WTC11 (cell line): ENCODE data around the gene RCL1. TPM values are rescaled to one million over a fixed set of nuclear protein-coding genes. Genes with fewer than 3 reads are reported as not detected.

Experiments used
- ATAC-seq: fragments of 200-7000 bp; cut with Tn5 transposase; 2 replicates; pipeline ENCODE4 v1.10.0; 2021; ENCODE audit warnings: mild to moderate bottlenecking, moderate library complexity
- CTCF ChIA-PET: fragments of 300-600 bp; sonication (Branson Sonifier 250); formaldehyde crosslinking; loops from one replicate; lab custom pipeline; 2021; ENCODE audit warnings: antibody characterized with exemption; lab: Charles Lee
- POLR2A ChIA-PET: fragments of 350-600 bp; sonication (Branson Sonifier 250); formaldehyde crosslinking; loops from one replicate; lab custom pipeline; 2021; ENCODE audit warnings: antibody characterized with exemption; lab: Charles Lee
- DNase-seq: peaks from one replicate; pipeline ENCODE4 v3.0.0; 2021; ENCODE audit warnings: low spot score
- H3K27ac Mint-ChIP-seq: 2 replicates; pipeline ENCODE4 v1.8.0; 2021; ENCODE audit warnings: mixed read lengths
- H3K27me3 Mint-ChIP-seq: 2 replicates; pipeline ENCODE4 v1.8.0; 2021; ENCODE audit warnings: low read depth, mild to moderate bottlenecking, moderate library complexity, mixed read lengths
- H3K36me3 Mint-ChIP-seq: 2 replicates; pipeline ENCODE4 v1.8.0; 2021; ENCODE audit warnings: mixed read lengths
- H3K4me1 Mint-ChIP-seq: 2 replicates; pipeline ENCODE4 v1.8.0; 2022; ENCODE audit warnings: mixed read lengths
- H3K4me3 Mint-ChIP-seq: 2 replicates; pipeline ENCODE4 v1.8.0; 2021; ENCODE audit warnings: mild to moderate bottlenecking, moderate library complexity, mixed read lengths
- H3K9me3 Mint-ChIP-seq: 2 replicates; pipeline ENCODE4 v1.8.0; 2021; ENCODE audit warnings: mixed read lengths
- AFF4 ChIP-seq: sonication (generic); formaldehyde crosslinking; IDR thresholded peaks from 2 replicates; pipeline ENCODE4 v1.8.1; 2023; ENCODE audit warnings: mild to moderate bottlenecking, missing genetic modification reagents, borderline replicate concordance
- CBFB ChIP-seq: sonication (generic); formaldehyde crosslinking; IDR thresholded peaks from 2 replicates; pipeline ENCODE4 v1.8.1; 2022; ENCODE audit warnings: mild to moderate bottlenecking, low read depth, missing genetic modification reagents
- ELF4 ChIP-seq: sonication (generic); formaldehyde crosslinking; IDR thresholded peaks from 2 replicates; pipeline ENCODE4 v1.8.1; 2022; ENCODE audit warnings: low read depth, mild to moderate bottlenecking, moderate library complexity, missing genetic modification reagents
- GTF2I ChIP-seq: fragments of 250-450 bp; sonication (Bioruptor Pico); conservative IDR thresholded peaks from 2 replicates; pipeline ENCODE4 v1.4.0; 2021; ENCODE audit warnings: mild to moderate bottlenecking
- NFATC4 ChIP-seq: fragments of 250-450 bp; sonication (Bioruptor Pico); IDR thresholded peaks from 2 replicates; pipeline ENCODE4 v1.9.0; 2021; ENCODE audit warnings: mild to moderate bottlenecking
- PREB ChIP-seq: sonication (generic); formaldehyde crosslinking; IDR thresholded peaks from 2 replicates; pipeline ENCODE4 v1.8.1; 2022; ENCODE audit warnings: mild to moderate bottlenecking, missing genetic modification reagents, moderate library complexity, borderline replicate concordance
- SMAD3 ChIP-seq: sonication (generic); formaldehyde crosslinking; IDR thresholded peaks from 2 replicates; pipeline ENCODE4 v1.8.0; 2022; ENCODE audit warnings: missing genetic modification reagents, mild to moderate bottlenecking, borderline replicate concordance
- TEAD1 ChIP-seq: sonication (generic); formaldehyde crosslinking; IDR thresholded peaks from 2 replicates; pipeline ENCODE4 v1.8.0; 2022; ENCODE audit warnings: mild to moderate bottlenecking, missing genetic modification reagents
- ZNF512 ChIP-seq: sonication (generic); formaldehyde crosslinking; IDR thresholded peaks from 2 replicates; pipeline ENCODE4 v1.8.1; 2022; ENCODE audit warnings: missing genetic modification reagents, borderline replicate concordance
- total RNA-seq: library from RNA; stranded (reverse); gene quantifications from 3 replicates; pipeline ENCODE4 v1.2.3, GENCODE V29; 2021
- TF ChIP-seq, protein P1 (sequence below): sonication (generic); formaldehyde crosslinking; IDR thresholded peaks from 2 replicates; pipeline ENCODE4 v1.8.0; 2023; ENCODE audit warnings: missing genetic modification reagents, mild to moderate bottlenecking, borderline replicate concordance
- TF ChIP-seq, protein P2 (sequence below): sonication (generic); formaldehyde crosslinking; conservative IDR thresholded peaks from 2 replicates; pipeline ENCODE4 v1.8.1; 2023; ENCODE audit warnings: mild to moderate bottlenecking, low read depth, missing genetic modification reagents, moderate library complexity
- TF ChIP-seq, protein P3 (sequence below): sonication (generic); formaldehyde crosslinking; conservative IDR thresholded peaks from 2 replicates; pipeline ENCODE4 v1.8.1; 2022; ENCODE audit warnings: mild to moderate bottlenecking, missing genetic modification reagents
- TF ChIP-seq, protein P4 (sequence below): sonication (generic); formaldehyde crosslinking; IDR thresholded peaks from 2 replicates; pipeline ENCODE4 v1.8.0; 2023; ENCODE audit warnings: mild to moderate bottlenecking, missing genetic modification reagents
- TF ChIP-seq, protein P5 (sequence below): sonication (generic); formaldehyde crosslinking; IDR thresholded peaks from 2 replicates; pipeline ENCODE4 v1.8.1; 2023; ENCODE audit warnings: mild to moderate bottlenecking, missing genetic modification reagents, moderate library complexity

Gene RCL1
- total RNA-seq, 1 experiment from 2014 or later = 27.2 TPM

DNA sequence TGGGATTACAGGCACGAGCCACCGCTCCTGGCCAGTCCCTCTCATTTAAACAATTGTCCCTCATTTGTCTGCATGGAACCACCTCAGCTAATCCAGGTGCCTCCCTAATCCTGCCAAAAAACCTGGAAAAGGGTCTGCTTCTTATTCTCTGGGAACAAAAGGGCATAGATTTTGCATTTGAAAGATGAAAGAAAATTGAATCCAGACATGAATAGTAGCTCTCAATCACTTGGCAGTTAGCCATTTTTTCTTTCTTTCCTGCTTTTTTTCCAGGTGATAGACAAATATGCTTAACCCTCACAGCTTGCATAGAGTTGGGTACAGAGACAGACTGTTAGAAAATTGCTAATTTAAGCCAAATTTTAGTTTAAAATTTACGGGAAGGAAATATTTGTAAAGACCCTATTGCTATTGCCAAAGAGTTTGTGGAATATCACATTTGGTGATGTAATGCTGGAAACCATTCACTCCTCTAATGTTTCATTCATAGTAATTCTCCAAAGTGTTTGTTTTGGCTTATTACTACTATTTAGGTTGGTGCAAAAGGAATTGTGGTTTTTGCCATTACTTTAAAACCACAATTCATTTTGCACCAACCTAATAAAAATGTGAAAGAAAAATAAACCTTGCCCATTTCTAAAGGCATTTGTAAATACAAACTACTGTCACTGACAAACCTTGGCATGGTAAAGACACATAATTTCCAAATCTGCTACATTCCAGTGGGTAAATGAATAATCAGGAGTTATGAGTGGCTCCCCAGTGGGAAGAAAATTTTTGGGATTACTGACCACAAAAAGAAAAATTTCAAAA is 111.8 kb downstream of the RCL1 start:
- H3K4me3 Mint-ChIP-seq = no peak overlapping the region
- ChIA-PET POLR2A (no interaction called here), CTCF (no interaction called here)
- ATAC-seq = no peak
- DNase-seq = no peak
- no peaks in the 10 kb centered on the region for H3K27me3 Mint-ChIP-seq
- peaks cover 28% of the 10 kb centered on the region for H3K4me1 Mint-ChIP-seq
- peaks cover 13% of the 10 kb centered on the region for H3K9me3 Mint-ChIP-seq
- no peak overlapping the region for H3K27ac Mint-ChIP-seq
- TF ChIP-seq, protein P1, sequence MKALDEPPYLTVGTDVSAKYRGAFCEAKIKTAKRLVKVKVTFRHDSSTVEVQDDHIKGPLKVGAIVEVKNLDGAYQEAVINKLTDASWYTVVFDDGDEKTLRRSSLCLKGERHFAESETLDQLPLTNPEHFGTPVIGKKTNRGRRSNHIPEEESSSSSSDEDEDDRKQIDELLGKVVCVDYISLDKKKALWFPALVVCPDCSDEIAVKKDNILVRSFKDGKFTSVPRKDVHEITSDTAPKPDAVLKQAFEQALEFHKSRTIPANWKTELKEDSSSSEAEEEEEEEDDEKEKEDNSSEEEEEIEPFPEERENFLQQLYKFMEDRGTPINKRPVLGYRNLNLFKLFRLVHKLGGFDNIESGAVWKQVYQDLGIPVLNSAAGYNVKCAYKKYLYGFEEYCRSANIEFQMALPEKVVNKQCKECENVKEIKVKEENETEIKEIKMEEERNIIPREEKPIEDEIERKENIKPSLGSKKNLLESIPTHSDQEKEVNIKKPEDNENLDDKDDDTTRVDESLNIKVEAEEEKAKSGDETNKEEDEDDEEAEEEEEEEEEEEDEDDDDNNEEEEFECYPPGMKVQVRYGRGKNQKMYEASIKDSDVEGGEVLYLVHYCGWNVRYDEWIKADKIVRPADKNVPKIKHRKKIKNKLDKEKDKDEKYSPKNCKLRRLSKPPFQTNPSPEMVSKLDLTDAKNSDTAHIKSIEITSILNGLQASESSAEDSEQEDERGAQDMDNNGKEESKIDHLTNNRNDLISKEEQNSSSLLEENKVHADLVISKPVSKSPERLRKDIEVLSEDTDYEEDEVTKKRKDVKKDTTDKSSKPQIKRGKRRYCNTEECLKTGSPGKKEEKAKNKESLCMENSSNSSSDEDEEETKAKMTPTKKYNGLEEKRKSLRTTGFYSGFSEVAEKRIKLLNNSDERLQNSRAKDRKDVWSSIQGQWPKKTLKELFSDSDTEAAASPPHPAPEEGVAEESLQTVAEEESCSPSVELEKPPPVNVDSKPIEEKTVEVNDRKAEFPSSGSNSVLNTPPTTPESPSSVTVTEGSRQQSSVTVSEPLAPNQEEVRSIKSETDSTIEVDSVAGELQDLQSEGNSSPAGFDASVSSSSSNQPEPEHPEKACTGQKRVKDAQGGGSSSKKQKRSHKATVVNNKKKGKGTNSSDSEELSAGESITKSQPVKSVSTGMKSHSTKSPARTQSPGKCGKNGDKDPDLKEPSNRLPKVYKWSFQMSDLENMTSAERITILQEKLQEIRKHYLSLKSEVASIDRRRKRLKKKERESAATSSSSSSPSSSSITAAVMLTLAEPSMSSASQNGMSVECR (CRISPR knock-in tag) = no peak
- no peak for TF ChIP-seq PREB (CRISPR knock-in tag)
- peaks cover 12% of the 10 kb centered on the region for H3K36me3 Mint-ChIP-seq

GRCh38 chr9:4905135-4905490 is 112.4 kb downstream of the RCL1 start:
- ATAC-seq (no peak), DNase-seq (no peak)
- H3K9me3 Mint-ChIP-seq = peaks cover 8% of the 10 kb centered on the region
- peaks cover 28% of the 10 kb centered on the region for H3K4me1 Mint-ChIP-seq
- H3K36me3 Mint-ChIP-seq = peaks cover 7% of the 10 kb centered on the region
- ChIA-PET POLR2A (no interaction called here), CTCF (no interaction called here)
- H3K4me3 Mint-ChIP-seq = no peak overlapping the region
- TF ChIP-seq, protein P2, sequence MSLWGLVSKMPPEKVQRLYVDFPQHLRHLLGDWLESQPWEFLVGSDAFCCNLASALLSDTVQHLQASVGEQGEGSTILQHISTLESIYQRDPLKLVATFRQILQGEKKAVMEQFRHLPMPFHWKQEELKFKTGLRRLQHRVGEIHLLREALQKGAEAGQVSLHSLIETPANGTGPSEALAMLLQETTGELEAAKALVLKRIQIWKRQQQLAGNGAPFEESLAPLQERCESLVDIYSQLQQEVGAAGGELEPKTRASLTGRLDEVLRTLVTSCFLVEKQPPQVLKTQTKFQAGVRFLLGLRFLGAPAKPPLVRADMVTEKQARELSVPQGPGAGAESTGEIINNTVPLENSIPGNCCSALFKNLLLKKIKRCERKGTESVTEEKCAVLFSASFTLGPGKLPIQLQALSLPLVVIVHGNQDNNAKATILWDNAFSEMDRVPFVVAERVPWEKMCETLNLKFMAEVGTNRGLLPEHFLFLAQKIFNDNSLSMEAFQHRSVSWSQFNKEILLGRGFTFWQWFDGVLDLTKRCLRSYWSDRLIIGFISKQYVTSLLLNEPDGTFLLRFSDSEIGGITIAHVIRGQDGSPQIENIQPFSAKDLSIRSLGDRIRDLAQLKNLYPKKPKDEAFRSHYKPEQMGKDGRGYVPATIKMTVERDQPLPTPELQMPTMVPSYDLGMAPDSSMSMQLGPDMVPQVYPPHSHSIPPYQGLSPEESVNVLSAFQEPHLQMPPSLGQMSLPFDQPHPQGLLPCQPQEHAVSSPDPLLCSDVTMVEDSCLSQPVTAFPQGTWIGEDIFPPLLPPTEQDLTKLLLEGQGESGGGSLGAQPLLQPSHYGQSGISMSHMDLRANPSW (CRISPR knock-in tag) = no peak
- TF ChIP-seq SMAD3 (CRISPR knock-in tag) (no peak), AFF4 (CRISPR knock-in tag) (no peak), ELF4 (no peak), TEAD1 (CRISPR knock-in tag) (no peak), GTF2I (CRISPR knock-in tag) (no peak), NFATC4 (CRISPR knock-in tag) (no peak), ZNF512 (CRISPR knock-in tag) (no peak), CBFB (CRISPR knock-in tag) (no peak)
- TF ChIP-seq, protein P3, sequence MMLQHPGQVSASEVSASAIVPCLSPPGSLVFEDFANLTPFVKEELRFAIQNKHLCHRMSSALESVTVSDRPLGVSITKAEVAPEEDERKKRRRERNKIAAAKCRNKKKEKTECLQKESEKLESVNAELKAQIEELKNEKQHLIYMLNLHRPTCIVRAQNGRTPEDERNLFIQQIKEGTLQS = no peak
- TF ChIP-seq, protein P4, sequence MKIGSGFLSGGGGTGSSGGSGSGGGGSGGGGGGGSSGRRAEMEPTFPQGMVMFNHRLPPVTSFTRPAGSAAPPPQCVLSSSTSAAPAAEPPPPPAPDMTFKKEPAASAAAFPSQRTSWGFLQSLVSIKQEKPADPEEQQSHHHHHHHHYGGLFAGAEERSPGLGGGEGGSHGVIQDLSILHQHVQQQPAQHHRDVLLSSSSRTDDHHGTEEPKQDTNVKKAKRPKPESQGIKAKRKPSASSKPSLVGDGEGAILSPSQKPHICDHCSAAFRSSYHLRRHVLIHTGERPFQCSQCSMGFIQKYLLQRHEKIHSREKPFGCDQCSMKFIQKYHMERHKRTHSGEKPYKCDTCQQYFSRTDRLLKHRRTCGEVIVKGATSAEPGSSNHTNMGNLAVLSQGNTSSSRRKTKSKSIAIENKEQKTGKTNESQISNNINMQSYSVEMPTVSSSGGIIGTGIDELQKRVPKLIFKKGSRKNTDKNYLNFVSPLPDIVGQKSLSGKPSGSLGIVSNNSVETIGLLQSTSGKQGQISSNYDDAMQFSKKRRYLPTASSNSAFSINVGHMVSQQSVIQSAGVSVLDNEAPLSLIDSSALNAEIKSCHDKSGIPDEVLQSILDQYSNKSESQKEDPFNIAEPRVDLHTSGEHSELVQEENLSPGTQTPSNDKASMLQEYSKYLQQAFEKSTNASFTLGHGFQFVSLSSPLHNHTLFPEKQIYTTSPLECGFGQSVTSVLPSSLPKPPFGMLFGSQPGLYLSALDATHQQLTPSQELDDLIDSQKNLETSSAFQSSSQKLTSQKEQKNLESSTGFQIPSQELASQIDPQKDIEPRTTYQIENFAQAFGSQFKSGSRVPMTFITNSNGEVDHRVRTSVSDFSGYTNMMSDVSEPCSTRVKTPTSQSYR = no peak
- TF ChIP-seq, protein P5, sequence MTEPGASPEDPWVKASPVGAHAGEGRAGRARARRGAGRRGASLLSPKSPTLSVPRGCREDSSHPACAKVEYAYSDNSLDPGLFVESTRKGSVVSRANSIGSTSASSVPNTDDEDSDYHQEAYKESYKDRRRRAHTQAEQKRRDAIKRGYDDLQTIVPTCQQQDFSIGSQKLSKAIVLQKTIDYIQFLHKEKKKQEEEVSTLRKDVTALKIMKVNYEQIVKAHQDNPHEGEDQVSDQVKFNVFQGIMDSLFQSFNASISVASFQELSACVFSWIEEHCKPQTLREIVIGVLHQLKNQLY = no peak
- no peak overlapping the region for H3K27ac Mint-ChIP-seq
- no peaks in the 10 kb centered on the region for H3K27me3 Mint-ChIP-seq
